Esophagus mucosa (tissue), 1 donor: ENCODE measurements around the gene ADCY5. TPM values are rescaled to one million over a fixed set of nuclear protein-coding genes. Genes with fewer than 3 reads are reported as not detected.

ENCODE experiments used
- ATAC-seq: fragments of 200-7000 bp; cut with Tn5 transposase; one replicate; pipeline ENCODE4 v1.9.1; 2020
- total RNA-seq: library from RNA; stranded (reverse); gene quantifications from one replicate; pipeline ENCODE4 v1.2.4, GENCODE V29; 2023
- donor health status: DM: yes; HTN: yes; CAD: no.

The ADCY5 gene
- total RNA-seq, 1 donor from 2014 or later = 2.7 TPM

- ATAC-seq = peak; percentile 7
These were observed 62.9 kb downstream of the ADCY5 start for GRCh38 chr3:123385981-123386380.

DNA sequence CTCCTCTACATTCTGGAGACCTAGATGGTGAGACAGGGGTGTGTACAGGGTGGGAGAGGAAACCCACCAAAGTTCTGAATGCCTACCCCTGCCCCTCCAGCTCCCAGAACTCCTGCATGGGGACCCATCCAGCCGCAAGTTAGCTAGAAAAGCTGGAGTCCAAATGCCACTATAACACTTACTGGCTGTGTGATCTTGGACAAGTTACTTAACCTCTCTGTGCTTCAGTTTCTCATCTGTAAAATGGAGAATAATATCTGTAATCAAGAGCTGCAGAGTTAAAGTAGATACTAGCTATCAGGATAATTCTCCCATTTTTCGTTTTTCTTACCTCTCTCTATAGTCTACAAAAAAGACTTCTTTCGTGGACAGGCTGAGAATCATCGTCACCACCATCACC is 63.4 kb downstream of the ADCY5 start:
- ATAC-seq = no peak

DNA sequence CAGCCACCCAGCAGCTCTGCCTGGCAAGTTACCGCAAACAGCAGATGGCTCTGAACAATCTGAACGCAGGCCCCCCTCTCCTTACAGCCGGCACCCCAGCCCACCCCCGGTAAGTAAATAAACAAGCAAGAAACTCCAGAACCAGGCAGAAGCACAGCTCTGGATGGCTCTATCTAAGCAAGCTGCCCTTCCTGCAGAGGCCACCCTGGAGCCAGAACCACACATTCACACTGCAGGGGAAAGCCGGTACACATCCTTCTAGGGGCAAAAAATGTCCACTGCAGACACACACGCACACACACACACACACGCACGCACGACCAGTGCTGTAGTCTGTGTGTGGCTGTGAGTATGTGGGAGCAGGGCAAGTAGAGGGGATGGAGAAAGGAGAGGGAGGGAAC is 63.9 kb downstream of the ADCY5 start:
- no peak for ATAC-seq

- ATAC-seq = no peak
These were observed 64.6 kb downstream of the ADCY5 start for GRCh38 chr3:123384256-123384655.

DNA sequence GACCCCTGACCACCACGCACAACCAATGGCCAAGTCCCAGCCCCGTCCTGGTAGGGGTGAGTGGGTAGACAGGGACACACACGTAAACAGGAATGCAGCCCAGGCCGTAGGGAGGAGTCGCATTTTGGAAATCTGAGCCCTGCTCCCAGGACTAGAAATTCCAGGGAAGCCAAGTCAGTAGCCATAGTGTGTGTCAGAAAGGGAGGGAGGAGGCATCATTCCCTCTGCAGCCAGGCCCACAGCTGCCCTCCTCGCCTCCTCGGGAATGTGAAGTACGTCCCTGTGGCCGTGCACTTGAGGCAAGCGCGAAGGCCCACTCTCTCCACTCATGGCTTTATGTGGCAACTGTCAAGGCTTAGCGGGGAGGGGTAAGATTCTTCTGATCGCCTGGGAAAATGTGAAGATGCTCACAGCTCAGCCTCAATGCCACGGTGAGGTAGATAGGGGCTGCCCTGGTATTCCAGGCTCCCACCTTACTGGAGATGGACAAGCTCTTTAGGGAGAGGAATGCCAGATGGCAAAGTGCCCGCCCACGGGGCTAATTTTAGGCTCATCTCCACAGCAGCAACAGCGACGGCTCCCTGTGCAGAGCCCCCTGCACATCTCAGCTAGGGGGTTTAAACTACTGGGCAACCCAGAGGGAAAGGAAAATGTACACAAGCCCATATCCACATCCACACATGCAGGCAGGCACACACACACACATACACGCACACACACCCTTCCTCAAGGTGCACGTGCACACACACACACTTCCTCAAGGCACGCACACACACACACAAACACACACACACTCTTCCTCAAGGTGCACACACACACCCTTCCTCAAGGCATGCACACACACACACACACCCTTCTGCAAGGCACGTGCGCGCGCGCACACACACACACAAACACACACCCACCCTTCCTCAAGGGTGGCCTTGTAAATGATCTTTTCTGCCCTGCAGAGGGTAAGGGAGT is 65.5 kb downstream of the ADCY5 start:
- no peak for ATAC-seq

DNA sequence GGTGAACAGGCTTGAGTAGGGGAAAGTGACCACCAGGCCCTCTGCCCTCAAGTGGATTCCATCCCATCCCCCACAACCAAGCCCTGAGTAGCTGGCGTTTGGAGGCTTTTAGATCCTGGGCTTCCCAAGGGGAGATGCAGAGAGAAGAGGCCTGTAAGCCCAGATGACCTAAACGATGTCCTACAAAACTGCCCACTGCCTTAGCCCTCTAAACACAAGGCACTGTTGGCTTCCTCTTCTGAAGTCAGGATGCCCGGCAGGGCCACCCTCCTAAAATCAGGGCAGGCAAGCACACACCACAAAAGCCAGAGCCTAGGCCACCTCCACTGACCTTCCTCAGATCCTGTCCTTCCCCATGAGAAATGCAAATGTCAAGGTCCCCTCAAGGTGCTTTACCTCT is 68.6 kb downstream of the ADCY5 start:
- ATAC-seq = no peak

- no peak for ATAC-seq
These were observed 69.7 kb downstream of the ADCY5 start for GRCh38 chr3:123379041-123379830.

GRCh38 chr3:123378409-123378915 is 70.4 kb downstream of the ADCY5 start:
- ATAC-seq = no peak

DNA sequence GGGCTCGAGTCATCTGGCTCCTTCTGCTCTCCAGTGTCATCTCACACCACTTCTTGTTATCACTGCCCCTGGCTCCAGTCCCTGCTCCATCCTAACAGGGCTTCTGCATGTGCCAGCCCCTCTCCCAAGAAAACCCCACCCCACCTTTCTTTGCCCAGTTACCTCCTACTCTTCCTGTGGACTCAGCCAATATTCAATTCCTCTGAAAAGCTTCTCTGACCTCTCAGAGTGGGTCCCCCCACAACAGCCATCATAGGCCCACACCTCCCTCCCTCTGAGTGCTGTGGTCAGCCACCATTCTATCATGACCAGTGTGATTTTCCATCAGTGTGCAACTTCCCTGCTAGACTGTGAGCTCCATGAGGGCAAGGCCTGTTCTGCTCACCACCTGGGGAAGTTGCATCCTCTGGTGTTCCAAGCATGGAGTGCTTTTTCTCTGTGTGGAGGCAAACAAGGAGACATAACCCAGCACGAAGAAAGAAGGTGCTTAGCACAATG is 71.6 kb downstream of the ADCY5 start:
- ATAC-seq = no peak

GRCh38 chr3:123376451-123377242 is 72.2 kb downstream of the ADCY5 start:
- ATAC-seq = no peak

DNA sequence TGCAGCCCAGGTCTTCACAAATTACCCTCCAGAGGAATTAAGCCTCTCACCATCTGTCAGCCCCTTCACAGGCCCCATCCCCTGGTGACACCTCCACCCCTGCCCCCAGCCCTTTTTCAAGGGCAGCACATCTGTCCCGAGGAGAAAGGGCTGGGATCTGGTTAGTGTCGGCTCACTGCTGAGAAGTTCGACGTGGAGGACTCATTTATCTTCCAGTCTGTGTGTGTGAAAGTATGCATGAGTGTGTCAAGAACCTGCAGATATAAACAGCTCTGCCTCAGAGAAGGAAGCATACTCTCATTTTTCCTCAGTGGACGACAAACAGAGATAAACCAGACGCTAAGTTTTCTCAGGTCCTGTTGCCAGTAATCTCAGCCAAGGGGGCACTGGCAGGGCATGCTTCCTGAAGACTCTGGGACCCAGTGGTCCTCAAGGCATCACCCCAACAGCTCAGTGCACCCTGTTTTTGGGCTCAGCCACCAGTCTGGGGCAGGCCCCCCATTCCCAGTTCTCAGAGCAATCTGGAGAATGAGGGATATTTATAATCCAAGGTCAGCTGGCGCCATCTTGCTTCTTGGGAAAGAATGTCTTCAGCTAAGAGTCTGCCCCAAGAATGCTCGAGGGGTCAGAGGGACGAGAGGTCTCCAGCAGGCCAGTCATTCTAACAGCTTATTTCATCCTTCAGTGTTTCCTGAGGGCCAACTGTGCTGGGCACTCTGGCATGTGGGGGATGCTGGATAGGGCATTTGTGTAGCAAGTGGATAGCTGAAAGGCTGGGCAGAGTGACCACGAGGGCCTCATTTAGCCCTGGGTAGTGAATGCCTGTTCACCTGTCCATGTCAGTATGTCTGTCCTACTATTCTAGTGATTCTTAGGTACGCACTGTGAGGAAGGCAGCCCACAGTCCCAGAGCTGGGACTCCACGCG is 73.6 kb downstream of the ADCY5 start:
- no peak for ATAC-seq

DNA sequence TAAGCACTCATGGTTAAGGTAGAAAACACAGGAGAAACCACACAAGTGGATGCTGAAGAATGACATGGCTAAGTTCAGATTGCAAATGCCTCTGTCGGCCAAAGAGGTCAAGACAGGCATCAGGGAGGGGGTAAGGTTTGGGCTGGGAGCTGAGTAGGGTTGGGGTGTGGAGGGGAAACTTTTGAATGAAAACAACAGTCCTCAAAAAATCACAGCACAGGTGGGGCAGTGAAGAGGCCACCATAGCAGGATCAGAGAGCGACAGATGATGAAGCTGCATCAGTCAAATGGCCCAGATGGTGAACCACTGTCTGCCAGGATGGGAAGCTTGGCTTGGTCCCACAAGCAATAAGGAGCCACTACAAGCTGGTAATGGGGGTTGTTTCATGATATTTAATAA is 74.9 kb downstream of the ADCY5 start:
- no peak for ATAC-seq

DNA sequence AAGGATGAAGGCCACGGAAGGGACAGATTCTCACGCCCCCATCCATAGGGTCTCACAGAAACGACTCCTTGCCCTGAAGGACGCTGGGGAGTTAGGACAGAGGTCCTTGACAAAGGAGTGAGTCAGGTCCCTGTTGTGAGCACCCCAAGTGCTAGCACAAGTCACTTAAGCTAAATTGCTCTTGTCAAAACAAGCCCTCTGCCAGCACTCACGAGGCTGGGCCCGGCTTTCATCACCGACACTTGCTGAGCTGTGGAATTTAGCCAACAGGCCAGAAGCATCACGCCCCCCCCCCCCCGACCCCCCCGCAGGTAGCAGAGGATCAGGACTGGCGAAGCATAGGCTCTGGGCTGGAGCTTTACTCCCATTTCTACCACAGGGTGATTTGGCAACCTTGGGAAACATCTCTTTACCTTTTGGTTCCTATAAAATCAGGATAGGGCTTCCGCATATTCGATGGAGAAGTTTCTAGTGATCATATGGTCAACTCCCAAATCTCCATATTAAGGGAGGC is 75.4 kb downstream of the ADCY5 start:
- ATAC-seq = no peak

- no peak for ATAC-seq
These were observed 76.0 kb downstream of the ADCY5 start for GRCh38 chr3:123372686-123373473.

DNA sequence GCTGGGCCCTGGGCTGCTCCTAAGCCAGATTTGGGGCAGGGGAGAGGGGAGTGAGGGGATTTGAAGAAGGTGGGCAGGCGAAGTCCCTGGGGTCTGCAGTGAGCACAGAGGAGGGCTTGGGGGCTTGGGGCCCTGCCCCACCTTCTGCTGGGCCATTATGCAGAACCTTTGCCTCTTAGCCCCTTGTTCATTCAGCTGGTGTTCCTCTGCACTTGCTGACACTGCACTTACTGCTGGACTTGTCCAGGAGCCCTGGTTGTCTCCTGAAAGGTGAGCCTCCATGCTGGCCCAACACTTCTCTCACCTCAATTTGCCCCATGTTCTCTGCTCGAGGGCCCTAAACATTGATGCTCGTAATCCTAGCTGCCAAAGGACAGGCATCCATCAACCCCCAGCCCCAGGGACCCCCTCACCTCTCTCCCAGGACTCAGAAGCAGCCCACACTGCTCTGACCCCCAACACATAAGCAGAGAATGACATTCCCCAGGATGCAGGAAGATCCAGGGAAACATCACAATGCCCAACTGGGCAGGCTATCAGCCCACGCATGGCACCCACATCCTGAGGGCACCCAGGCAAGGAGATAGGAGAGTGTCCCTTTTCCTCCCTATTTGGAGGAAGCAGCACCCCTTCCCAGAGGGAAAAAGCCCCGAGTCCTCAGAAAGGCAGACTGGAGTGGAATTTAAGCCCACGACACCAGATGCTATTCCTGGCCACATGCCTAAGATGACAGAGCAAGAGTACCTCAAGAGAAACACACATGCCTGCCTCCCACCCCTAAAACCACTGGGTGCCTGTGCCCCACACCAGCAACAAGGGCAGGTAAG is 76.8 kb downstream of the ADCY5 start:
- ATAC-seq = no peak

DNA sequence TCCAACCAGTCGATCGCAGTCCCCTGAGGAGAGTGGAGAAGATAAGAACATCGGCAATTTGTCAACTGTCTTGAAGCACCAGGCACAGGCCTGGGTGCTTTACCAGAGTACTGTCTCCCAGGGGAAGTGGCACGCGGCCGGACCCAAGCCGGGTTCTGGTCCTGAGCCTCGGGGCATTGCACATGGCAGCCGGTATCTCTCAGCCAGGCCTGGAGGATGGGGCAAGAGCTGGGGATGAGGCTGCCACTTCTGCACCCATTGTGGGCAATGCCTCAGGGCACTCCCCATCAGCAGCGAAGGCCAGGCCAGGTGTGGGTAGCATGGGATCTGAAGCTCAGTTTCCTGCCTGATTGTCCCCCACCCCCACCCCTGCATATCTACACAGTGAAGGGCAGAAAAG is 77.5 kb downstream of the ADCY5 start:
- no peak for ATAC-seq

DNA sequence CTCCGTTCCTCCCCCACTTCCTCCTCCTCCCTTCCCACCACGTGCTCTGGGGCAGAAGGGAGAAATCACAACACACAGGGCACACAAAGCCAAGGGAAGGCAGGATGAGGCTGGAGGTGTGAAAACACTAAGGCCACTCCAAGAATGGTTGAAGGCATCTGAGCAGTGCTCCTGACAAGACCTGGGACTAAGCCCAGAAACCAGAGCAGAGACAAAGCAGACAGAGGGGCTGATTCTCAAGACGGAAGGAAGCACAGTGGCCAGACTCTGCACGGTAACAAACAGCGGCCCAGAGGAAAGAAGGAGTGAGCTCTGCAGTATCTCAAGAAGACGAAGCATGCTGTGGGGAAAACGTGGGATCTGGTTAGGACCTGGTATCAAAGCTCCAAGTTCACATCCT is 78.1 kb downstream of the ADCY5 start:
- ATAC-seq = no peak

DNA sequence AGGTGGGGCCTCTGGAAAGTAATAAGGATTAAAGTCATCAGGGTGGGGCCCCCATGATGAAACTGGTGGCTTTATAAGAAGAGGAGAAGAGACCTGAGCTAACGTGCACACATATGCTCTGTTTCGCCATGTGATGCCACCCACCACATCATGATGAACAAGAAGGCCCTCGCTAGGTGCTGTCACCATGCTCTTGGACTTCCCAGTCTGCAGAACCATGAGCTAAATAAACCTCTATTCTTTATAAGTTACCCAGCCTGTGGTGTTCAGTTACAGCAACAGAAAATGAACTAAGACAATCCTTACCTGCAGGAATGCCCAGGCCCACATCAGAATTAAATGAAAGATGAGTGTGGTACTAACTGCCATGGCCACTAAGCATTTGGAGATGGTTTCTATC is 79.8 kb downstream of the ADCY5 start:
- ATAC-seq = no peak

GRCh38 chr3:123367467-123368154 is 81.3 kb downstream of the ADCY5 start:
- no peak for ATAC-seq
